H9 (cell line): ENCODE measurements around the gene ALX4. TPM values are rescaled to one million over a fixed set of nuclear protein-coding genes. Genes with fewer than 3 reads are reported as not detected.

Source experiments
- DNase-seq: peaks from one replicate; pipeline ENCODE4 v3.0.0-alpha.2; 2017
- H2AFZ ChIP-seq: one replicate; pipeline ENCODE4 v1.6.1; 2013; ENCODE audit warnings: mild to moderate bottlenecking, low read length, control low read depth, moderate library complexity
- H2AK5ac ChIP-seq: 2 replicates; pipeline ENCODE4 v1.6.1; 2013; ENCODE audit warnings: low read length, control low read depth, mixed read lengths; ENCODE audit not compliant: insufficient read length
- H2BK120ac ChIP-seq: one replicate; pipeline ENCODE4 v1.6.1; 2013; ENCODE audit warnings: low read depth, mild to moderate bottlenecking, low read length, control low read depth, inconsistent platforms; ENCODE audit not compliant: poor library complexity, severe bottlenecking
- H2BK12ac ChIP-seq: 2 replicates; pipeline ENCODE4 v1.6.1; 2013; ENCODE audit warnings: low read length, control low read depth, mixed read lengths, low read depth; ENCODE audit not compliant: insufficient read length
- H2BK15ac ChIP-seq: 2 replicates; pipeline ENCODE4 v1.6.1; 2013; ENCODE audit warnings: low read depth, low read length, control low read depth
- H2BK20ac ChIP-seq: one replicate; pipeline ENCODE4 v1.6.1; 2013; ENCODE audit warnings: low read depth, mild to moderate bottlenecking, low read length, control low read depth, inconsistent platforms; ENCODE audit not compliant: poor library complexity, severe bottlenecking
- H2BK5ac ChIP-seq: 2 replicates; pipeline ENCODE4 v1.6.1; 2013; ENCODE audit warnings: low read length, control low read depth, mixed read lengths; ENCODE audit not compliant: insufficient read length
- H3K14ac ChIP-seq: 2 replicates; pipeline ENCODE4 v1.6.1; 2013; ENCODE audit warnings: low read length, control low read depth; ENCODE audit not compliant: insufficient read depth
- H3K18ac ChIP-seq: 2 replicates; pipeline ENCODE4 v1.6.1; 2013; ENCODE audit warnings: low read depth, mild to moderate bottlenecking, mixed read lengths, low read length, control low read depth; ENCODE audit not compliant: insufficient read length
- H3K23ac ChIP-seq: 2 replicates; pipeline ENCODE4 v1.6.1; 2013; ENCODE audit warnings: low read length, control low read depth, mixed read lengths, low read depth; ENCODE audit not compliant: insufficient read length
- H3K23me2 ChIP-seq: 2 replicates; pipeline ENCODE4 v1.6.1; 2013; ENCODE audit warnings: low read depth, mild to moderate bottlenecking, mixed read lengths, low read length, control low read depth; ENCODE audit not compliant: insufficient read length, poor library complexity, severe bottlenecking
- H3K27ac ChIP-seq: 2 replicates; pipeline ENCODE4 v1.5.1; 2013; ENCODE audit warnings: low read length, control low read depth, mixed read lengths, low read depth; ENCODE audit not compliant: insufficient read length
- H3K27me3 ChIP-seq: 2 replicates; pipeline ENCODE4 v1.6.1; 2013; ENCODE audit warnings: low read length, control low read depth, inconsistent platforms; ENCODE audit not compliant: insufficient read depth
- H3K4ac ChIP-seq: 2 replicates; pipeline ENCODE4 v1.6.1; 2013; ENCODE audit warnings: low read depth, mild to moderate bottlenecking, control low read depth, inconsistent platforms, low read length, moderate library complexity
- H3K4me1 ChIP-seq: 2 replicates; pipeline ENCODE4 v1.6.1; 2013; ENCODE audit warnings: low read length, control low read depth, inconsistent platforms; ENCODE audit not compliant: insufficient read depth
- H3K4me2 ChIP-seq: 2 replicates; pipeline ENCODE4 v1.6.1; 2013; ENCODE audit warnings: low read length, control low read depth, mixed read lengths; ENCODE audit not compliant: insufficient read length, insufficient read depth
- H3K56ac ChIP-seq: 2 replicates; pipeline ENCODE4 v1.6.1; 2013; ENCODE audit warnings: low read depth, mild to moderate bottlenecking, mixed read lengths, low read length, control low read depth; ENCODE audit not compliant: insufficient read length
- H3K79me1 ChIP-seq: 2 replicates; pipeline ENCODE4 v1.6.1; 2013; ENCODE audit warnings: low read depth, mild to moderate bottlenecking, moderate library complexity, low read length, control low read depth, inconsistent platforms; ENCODE audit not compliant: insufficient read depth, poor library complexity, severe bottlenecking
- H3K79me2 ChIP-seq: 2 replicates; pipeline ENCODE4 v1.6.1; 2013; ENCODE audit warnings: low read length, control low read depth, inconsistent platforms; ENCODE audit not compliant: insufficient read depth
- H3K9ac ChIP-seq: 2 replicates; pipeline ENCODE4 v1.6.1; 2013; ENCODE audit warnings: low read length, control low read depth, mixed read lengths; ENCODE audit not compliant: insufficient read length; ENCODE audit errors: extremely low read depth
- H3K9me3 ChIP-seq: one replicate; pipeline ENCODE4 v1.6.1; 2013; ENCODE audit warnings: low read depth, low read length, inconsistent platforms; ENCODE audit not compliant: control insufficient read depth
- H3T11ph ChIP-seq: one replicate; pipeline ENCODE4 v1.6.1; 2013; ENCODE audit warnings: mild to moderate bottlenecking, low read length, control low read depth, inconsistent platforms
- H4K20me1 ChIP-seq: one replicate; pipeline ENCODE4 v1.6.1; 2013; ENCODE audit not compliant: control insufficient read depth, insufficient read length, insufficient read depth
- H4K5ac ChIP-seq: 2 replicates; pipeline ENCODE4 v1.6.1; 2013; ENCODE audit warnings: low read depth, mild to moderate bottlenecking, mixed read lengths, low read length, control low read depth; ENCODE audit not compliant: insufficient read length
- H4K8ac ChIP-seq: replicated peaks from 2 replicates; pipeline ENCODE4 v1.6.1; 2013; ENCODE audit warnings: low read length, control low read depth, mixed read lengths, low read depth; ENCODE audit not compliant: insufficient read length
- H4K91ac ChIP-seq: 2 replicates; pipeline ENCODE4 v1.6.1; 2013; ENCODE audit warnings: low read depth, mild to moderate bottlenecking, moderate library complexity, mixed read lengths, low read length, control low read depth; ENCODE audit not compliant: insufficient read length
- H3K27ac Mint-ChIP-seq, 3 experiments: 2 replicates in 2 of 3; 3 replicates in 1 of 3; pipeline ENCODE4 v1.8.0; 2020 to 2021; ENCODE audit warnings: mixed read lengths in 3 of 3, mild to moderate bottlenecking in 1 of 3, moderate library complexity in 1 of 3
- H3K27me3 Mint-ChIP-seq: 2 replicates; pipeline ENCODE4 v1.8.0; 2021; ENCODE audit warnings: low read depth, mild to moderate bottlenecking, moderate library complexity, mixed read lengths
- H3K36me3 Mint-ChIP-seq, 3 experiments: 2 replicates in 2 of 3; 3 replicates in 1 of 3; pipeline ENCODE4 v1.8.0; 2020 to 2021; ENCODE audit warnings: low read depth in 3 of 3, mixed read lengths in 3 of 3; ENCODE audit not compliant: insufficient read depth in 1 of 3
- H3K4me1 Mint-ChIP-seq, 2 experiments: 2 replicates each; pipeline ENCODE4 v1.8.0; 2020; ENCODE audit warnings: mixed read lengths in 2 of 2
- H3K4me3 Mint-ChIP-seq, 2 experiments: 2 replicates in 1 of 2; 3 replicates in 1 of 2; pipeline ENCODE4 v1.8.0; 2020 to 2021; ENCODE audit warnings: mild to moderate bottlenecking in 2 of 2, mixed read lengths in 2 of 2, moderate library complexity in 1 of 2
- H3K9me3 Mint-ChIP-seq, 2 experiments: 2 replicates in 1 of 2; 3 replicates in 1 of 2; pipeline ENCODE4 v1.8.0; 2020; ENCODE audit warnings: mild to moderate bottlenecking in 2 of 2, mixed read lengths in 2 of 2, moderate library complexity in 1 of 2
- WGBS: extraction: QIAGEN DNeasy Blood & Tissue Kit; methylation state at CpG from one replicate; pipeline ENCODE4 v1.1.7; 2013; ENCODE audit warnings: missing lambda C conversion rate, low lambda C conversion rate, mixed read lengths; ENCODE audit not compliant: insufficient read length; ENCODE audit errors: extremely low coverage; 5-methylcytosine and 5-hydroxymethylcytosine counted together
- total RNA-seq: library from RNA; stranded (reverse); gene quantifications from 2 replicates; pipeline ENCODE4 v1.2.1, GENCODE V29; 2021
- TF ChIP-seq, protein P1 (sequence below): fragments of 200-600 bp; sonication (generic); conservative IDR thresholded peaks from 3 replicates; pipeline ENCODE4 v1.8.0; 2021; ENCODE audit warnings: antibody characterized with exemption, mild to moderate bottlenecking

Gene ALX4
- total RNA-seq, 1 experiment from 2014 or later = not detected

GRCh38 chr11:44346983-44347382 lies 37.0 kb upstream of the ALX4 start:
- Histone ChIP-seq H2BK20ac (no peak overlapping the region), H3K14ac (no peak overlapping the region), H3K79me1 (no peaks in the 10 kb centered on the region), H3K4me2 (no peak overlapping the region), H3K23me2 (no peaks in the 10 kb centered on the region), H2BK15ac (no peak overlapping the region), H3K4ac (no peak overlapping the region), H3T11ph (no peak overlapping the region), H3K9ac (no peak overlapping the region), H3K27ac (no peak overlapping the region), H2BK120ac (no peak overlapping the region), H3K23ac (no peak overlapping the region), H3K18ac (no peak overlapping the region), H4K20me1 (no peaks in the 10 kb centered on the region), H4K8ac (no peak overlapping the region), H2BK12ac (no peak overlapping the region), H4K5ac (no peak overlapping the region), H2BK5ac (no peak overlapping the region), H2AFZ (no peak overlapping the region), H3K4me1 (no peaks in the 10 kb centered on the region; the same call in 1 of the 2 replicates), H3K56ac (no peak overlapping the region), H2AK5ac (no peak overlapping the region), H3K9me3 (no peaks in the 10 kb centered on the region), H3K79me2 (no peaks in the 10 kb centered on the region), H3K27me3 (no peaks in the 10 kb centered on the region), H4K91ac (no peak overlapping the region)
- TF ChIP-seq, protein P1, sequence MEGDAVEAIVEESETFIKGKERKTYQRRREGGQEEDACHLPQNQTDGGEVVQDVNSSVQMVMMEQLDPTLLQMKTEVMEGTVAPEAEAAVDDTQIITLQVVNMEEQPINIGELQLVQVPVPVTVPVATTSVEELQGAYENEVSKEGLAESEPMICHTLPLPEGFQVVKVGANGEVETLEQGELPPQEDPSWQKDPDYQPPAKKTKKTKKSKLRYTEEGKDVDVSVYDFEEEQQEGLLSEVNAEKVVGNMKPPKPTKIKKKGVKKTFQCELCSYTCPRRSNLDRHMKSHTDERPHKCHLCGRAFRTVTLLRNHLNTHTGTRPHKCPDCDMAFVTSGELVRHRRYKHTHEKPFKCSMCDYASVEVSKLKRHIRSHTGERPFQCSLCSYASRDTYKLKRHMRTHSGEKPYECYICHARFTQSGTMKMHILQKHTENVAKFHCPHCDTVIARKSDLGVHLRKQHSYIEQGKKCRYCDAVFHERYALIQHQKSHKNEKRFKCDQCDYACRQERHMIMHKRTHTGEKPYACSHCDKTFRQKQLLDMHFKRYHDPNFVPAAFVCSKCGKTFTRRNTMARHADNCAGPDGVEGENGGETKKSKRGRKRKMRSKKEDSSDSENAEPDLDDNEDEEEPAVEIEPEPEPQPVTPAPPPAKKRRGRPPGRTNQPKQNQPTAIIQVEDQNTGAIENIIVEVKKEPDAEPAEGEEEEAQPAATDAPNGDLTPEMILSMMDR = no peak
- Mint-ChIP-seq H3K4me3 (no peak overlapping the region), H3K9me3 (no peaks in the 10 kb centered on the region; a peak in 1 of 5 replicates), H3K4me1 (peaks cover 8 to 19% of the 10 kb centered on the region in 2 experiments), H3K36me3 (no peaks in the 10 kb centered on the region), H3K27me3 (peaks cover 21% of the 10 kb centered on the region), H3K27ac (peak overlapping the region in 2 of 3 experiments; percentile 39 to 76; a peak in 1 of 7 replicates)
- DNase-seq = no peak
- WGBS = no CpG with 5 or more reads among the region's 6 CpGs
